Middle frontal gyrus (tissue), 1 donor: ENCODE data around the gene ARAF.
A peak's percentile ranks its signal among the peaks of the same experiment; 100 is the strongest.

ENCODE experiments used
- DNase-seq: peaks from one replicate; pipeline ENCODE4 v3.0.0-alpha.2; 2015; ENCODE audit warnings: low spot score; ENCODE audit errors: extremely low spot score

ARAF gene

DNA sequence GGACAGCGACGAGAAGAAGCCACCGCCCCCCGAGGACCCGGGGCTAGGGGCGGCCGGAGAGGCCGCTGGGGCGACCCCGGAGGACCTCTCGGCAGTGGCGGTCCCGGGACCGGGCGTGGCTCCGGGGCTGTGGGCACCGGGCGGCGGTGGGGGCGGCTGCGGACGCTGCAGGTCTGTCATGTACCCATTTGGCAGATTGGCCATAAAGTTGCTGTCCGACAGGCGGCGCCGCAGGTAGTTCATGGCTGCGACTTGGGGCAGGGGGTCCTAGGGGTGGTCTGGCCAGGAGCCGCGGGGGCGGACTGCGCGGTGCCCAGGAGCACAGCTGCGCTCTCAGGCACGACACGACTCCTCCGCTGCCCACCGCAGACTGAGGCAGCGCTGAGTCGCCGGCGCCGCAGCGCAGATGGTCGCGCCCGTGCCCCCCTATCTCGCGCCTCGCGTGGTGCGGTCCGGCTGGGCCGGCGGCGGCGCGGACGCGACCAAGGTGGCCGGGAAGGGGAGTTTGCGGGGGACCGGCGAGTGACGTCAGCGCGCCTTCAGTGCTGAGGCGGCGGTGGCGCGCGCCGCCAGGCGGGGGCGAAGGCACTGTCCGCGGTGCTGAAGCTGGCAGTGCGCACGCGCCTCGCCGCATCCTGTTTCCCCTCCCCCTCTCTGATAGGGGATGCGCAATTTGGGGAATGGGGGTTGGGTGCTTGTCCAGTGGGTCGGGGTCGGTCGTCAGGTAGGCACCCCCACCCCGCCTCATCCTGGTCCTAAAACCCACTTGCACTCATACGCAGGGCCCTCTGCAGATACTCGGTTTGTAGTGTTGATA is 58.7 kb downstream of the ARAF start, which contains the start of gene SYN1:
SYN1 (minus strand) TSS at position 372 of the 817 bp plus-strand sequence; CDS start at position 243, 129 bp downstream.
- DNase-seq: peak; percentile 69

GRCh38 chrX:47620303-47620685 is 59.3 kb downstream of the ARAF start:
- DNase-seq: no peak
